H9 (cell line): Measurements from ENCODE around the gene DAGLB. TPM values are rescaled to one million over a fixed set of nuclear protein-coding genes. Genes with fewer than 3 reads are reported as not detected.

Source experiments
- DNase-seq: peaks from one replicate; pipeline ENCODE4 v3.0.0-alpha.2; 2017
- H2AFZ ChIP-seq: one replicate; pipeline ENCODE4 v1.6.1; 2013; ENCODE audit warnings: mild to moderate bottlenecking, low read length, control low read depth, moderate library complexity
- H2AK5ac ChIP-seq: 2 replicates; pipeline ENCODE4 v1.6.1; 2013; ENCODE audit warnings: low read length, control low read depth, mixed read lengths; ENCODE audit not compliant: insufficient read length
- H2BK120ac ChIP-seq: one replicate; pipeline ENCODE4 v1.6.1; 2013; ENCODE audit warnings: low read depth, mild to moderate bottlenecking, low read length, control low read depth, inconsistent platforms; ENCODE audit not compliant: poor library complexity, severe bottlenecking
- H2BK12ac ChIP-seq: 2 replicates; pipeline ENCODE4 v1.6.1; 2013; ENCODE audit warnings: low read length, control low read depth, mixed read lengths, low read depth; ENCODE audit not compliant: insufficient read length
- H2BK15ac ChIP-seq: 2 replicates; pipeline ENCODE4 v1.6.1; 2013; ENCODE audit warnings: low read depth, low read length, control low read depth
- H2BK20ac ChIP-seq: one replicate; pipeline ENCODE4 v1.6.1; 2013; ENCODE audit warnings: low read depth, mild to moderate bottlenecking, low read length, control low read depth, inconsistent platforms; ENCODE audit not compliant: poor library complexity, severe bottlenecking
- H2BK5ac ChIP-seq: 2 replicates; pipeline ENCODE4 v1.6.1; 2013; ENCODE audit warnings: low read length, control low read depth, mixed read lengths; ENCODE audit not compliant: insufficient read length
- H3K14ac ChIP-seq: 2 replicates; pipeline ENCODE4 v1.6.1; 2013; ENCODE audit warnings: low read length, control low read depth; ENCODE audit not compliant: insufficient read depth
- H3K18ac ChIP-seq: 2 replicates; pipeline ENCODE4 v1.6.1; 2013; ENCODE audit warnings: low read depth, mild to moderate bottlenecking, mixed read lengths, low read length, control low read depth; ENCODE audit not compliant: insufficient read length
- H3K23ac ChIP-seq: 2 replicates; pipeline ENCODE4 v1.6.1; 2013; ENCODE audit warnings: low read length, control low read depth, mixed read lengths, low read depth; ENCODE audit not compliant: insufficient read length
- H3K23me2 ChIP-seq: 2 replicates; pipeline ENCODE4 v1.6.1; 2013; ENCODE audit warnings: low read depth, mild to moderate bottlenecking, mixed read lengths, low read length, control low read depth; ENCODE audit not compliant: insufficient read length, poor library complexity, severe bottlenecking
- H3K27ac ChIP-seq: 2 replicates; pipeline ENCODE4 v1.5.1; 2013; ENCODE audit warnings: low read length, control low read depth, mixed read lengths, low read depth; ENCODE audit not compliant: insufficient read length
- H3K27me3 ChIP-seq: 2 replicates; pipeline ENCODE4 v1.6.1; 2013; ENCODE audit warnings: low read length, control low read depth, inconsistent platforms; ENCODE audit not compliant: insufficient read depth
- H3K4ac ChIP-seq: 2 replicates; pipeline ENCODE4 v1.6.1; 2013; ENCODE audit warnings: low read depth, mild to moderate bottlenecking, control low read depth, inconsistent platforms, low read length, moderate library complexity
- H3K4me1 ChIP-seq: 2 replicates; pipeline ENCODE4 v1.6.1; 2013; ENCODE audit warnings: low read length, control low read depth, inconsistent platforms; ENCODE audit not compliant: insufficient read depth
- H3K4me2 ChIP-seq: 2 replicates; pipeline ENCODE4 v1.6.1; 2013; ENCODE audit warnings: low read length, control low read depth, mixed read lengths; ENCODE audit not compliant: insufficient read length, insufficient read depth
- H3K56ac ChIP-seq: 2 replicates; pipeline ENCODE4 v1.6.1; 2013; ENCODE audit warnings: low read depth, mild to moderate bottlenecking, mixed read lengths, low read length, control low read depth; ENCODE audit not compliant: insufficient read length
- H3K79me1 ChIP-seq: 2 replicates; pipeline ENCODE4 v1.6.1; 2013; ENCODE audit warnings: low read depth, mild to moderate bottlenecking, moderate library complexity, low read length, control low read depth, inconsistent platforms; ENCODE audit not compliant: insufficient read depth, poor library complexity, severe bottlenecking
- H3K79me2 ChIP-seq: 2 replicates; pipeline ENCODE4 v1.6.1; 2013; ENCODE audit warnings: low read length, control low read depth, inconsistent platforms; ENCODE audit not compliant: insufficient read depth
- H3K9ac ChIP-seq: 2 replicates; pipeline ENCODE4 v1.6.1; 2013; ENCODE audit warnings: low read length, control low read depth, mixed read lengths; ENCODE audit not compliant: insufficient read length; ENCODE audit errors: extremely low read depth
- H3K9me3 ChIP-seq: one replicate; pipeline ENCODE4 v1.6.1; 2013; ENCODE audit warnings: low read depth, low read length, inconsistent platforms; ENCODE audit not compliant: control insufficient read depth
- H3T11ph ChIP-seq: one replicate; pipeline ENCODE4 v1.6.1; 2013; ENCODE audit warnings: mild to moderate bottlenecking, low read length, control low read depth, inconsistent platforms
- H4K20me1 ChIP-seq: one replicate; pipeline ENCODE4 v1.6.1; 2013; ENCODE audit not compliant: control insufficient read depth, insufficient read length, insufficient read depth
- H4K5ac ChIP-seq: 2 replicates; pipeline ENCODE4 v1.6.1; 2013; ENCODE audit warnings: low read depth, mild to moderate bottlenecking, mixed read lengths, low read length, control low read depth; ENCODE audit not compliant: insufficient read length
- H4K8ac ChIP-seq: replicated peaks from 2 replicates; pipeline ENCODE4 v1.6.1; 2013; ENCODE audit warnings: low read length, control low read depth, mixed read lengths, low read depth; ENCODE audit not compliant: insufficient read length
- H4K91ac ChIP-seq: 2 replicates; pipeline ENCODE4 v1.6.1; 2013; ENCODE audit warnings: low read depth, mild to moderate bottlenecking, moderate library complexity, mixed read lengths, low read length, control low read depth; ENCODE audit not compliant: insufficient read length
- H3K27ac Mint-ChIP-seq, 3 experiments: 2 replicates in 2 of 3; 3 replicates in 1 of 3; pipeline ENCODE4 v1.8.0; 2020 to 2021; ENCODE audit warnings: mixed read lengths in 3 of 3, mild to moderate bottlenecking in 1 of 3, moderate library complexity in 1 of 3
- H3K27me3 Mint-ChIP-seq: 2 replicates; pipeline ENCODE4 v1.8.0; 2021; ENCODE audit warnings: low read depth, mild to moderate bottlenecking, moderate library complexity, mixed read lengths
- H3K36me3 Mint-ChIP-seq, 3 experiments: 2 replicates in 2 of 3; 3 replicates in 1 of 3; pipeline ENCODE4 v1.8.0; 2020 to 2021; ENCODE audit warnings: low read depth in 3 of 3, mixed read lengths in 3 of 3; ENCODE audit not compliant: insufficient read depth in 1 of 3
- H3K4me1 Mint-ChIP-seq, 2 experiments: 2 replicates each; pipeline ENCODE4 v1.8.0; 2020; ENCODE audit warnings: mixed read lengths in 2 of 2
- H3K4me3 Mint-ChIP-seq, 2 experiments: 2 replicates in 1 of 2; 3 replicates in 1 of 2; pipeline ENCODE4 v1.8.0; 2020 to 2021; ENCODE audit warnings: mild to moderate bottlenecking in 2 of 2, mixed read lengths in 2 of 2, moderate library complexity in 1 of 2
- H3K9me3 Mint-ChIP-seq, 2 experiments: 2 replicates in 1 of 2; 3 replicates in 1 of 2; pipeline ENCODE4 v1.8.0; 2020; ENCODE audit warnings: mild to moderate bottlenecking in 2 of 2, mixed read lengths in 2 of 2, moderate library complexity in 1 of 2
- CTCF ChIP-seq: fragments of 200-600 bp; sonication (generic); conservative IDR thresholded peaks from 3 replicates; pipeline ENCODE4 v1.8.0; 2021; ENCODE audit warnings: antibody characterized with exemption, mild to moderate bottlenecking
- WGBS: extraction: QIAGEN DNeasy Blood & Tissue Kit; methylation state at CpG from one replicate; pipeline ENCODE4 v1.1.7; 2013; ENCODE audit warnings: missing lambda C conversion rate, low lambda C conversion rate, mixed read lengths; ENCODE audit not compliant: insufficient read length; ENCODE audit errors: extremely low coverage; 5-methylcytosine and 5-hydroxymethylcytosine counted together
- total RNA-seq: library from RNA; stranded (reverse); gene quantifications from 2 replicates; pipeline ENCODE4 v1.2.1, GENCODE V29; 2021

DAGLB gene
- total RNA-seq, 1 experiment from 2014 or later, result 46.4 TPM

DNA sequence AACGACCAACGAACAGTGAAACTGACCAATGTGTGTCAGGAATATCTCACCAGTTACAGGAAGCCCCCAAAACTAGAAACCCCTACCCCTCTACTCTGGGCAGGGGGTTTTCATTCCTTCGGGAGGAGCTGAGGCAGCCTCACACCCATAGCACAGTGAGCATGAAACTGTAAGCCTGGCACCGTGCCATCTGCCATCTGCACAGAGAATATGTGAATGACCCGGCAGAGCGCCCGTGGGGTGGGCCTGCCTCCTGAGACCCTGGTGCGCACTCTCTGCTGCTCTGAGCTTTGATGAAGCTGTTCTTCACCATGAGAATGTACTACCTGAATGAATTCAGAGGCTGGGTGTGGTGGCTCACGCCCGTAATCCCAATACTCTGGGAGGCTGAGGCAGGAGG is 27.1 kb downstream of the DAGLB start:
- Histone ChIP-seq H2BK120ac (no peak overlapping the region), H4K5ac (no peak overlapping the region), H2BK15ac (no peak overlapping the region), H4K20me1 (no peaks in the 10 kb centered on the region), H4K91ac (no peak overlapping the region), H3K23ac (no peak overlapping the region), H2AK5ac (no peak overlapping the region), H3K23me2 (no peaks in the 10 kb centered on the region), H4K8ac (no peak overlapping the region), H3K27me3 (no peaks in the 10 kb centered on the region), H3K4me2 (no peak overlapping the region), H3K79me2 (no peaks in the 10 kb centered on the region), H3K4me1 (no peaks in the 10 kb centered on the region; the same call in 1 of the 2 replicates), H3T11ph (no peak overlapping the region), H3K9ac (no peak overlapping the region), H3K79me1 (no peaks in the 10 kb centered on the region), H3K18ac (no peak overlapping the region), H3K9me3 (peaks cover 15% of the 10 kb centered on the region), H3K27ac (no peak overlapping the region), H2BK20ac (no peak overlapping the region), H3K56ac (no peak overlapping the region), H2AFZ (no peak overlapping the region), H3K14ac (no peak overlapping the region), H2BK12ac (no peak overlapping the region), H3K4ac (no peak overlapping the region), H2BK5ac (no peak overlapping the region)
- no CpG with 5 or more reads among the region's 10 CpGs for WGBS
- Mint-ChIP-seq H3K27ac (no peak overlapping the region), H3K9me3 (peaks cover 24 to 28% of the 10 kb centered on the region in 2 experiments), H3K36me3 (peaks cover 63 to 87% (median 82%) of the 10 kb centered on the region in 3 experiments), H3K4me1 (peaks cover 4 to 6% of the 10 kb centered on the region in 2 experiments), H3K4me3 (no peak overlapping the region), H3K27me3 (no peaks in the 10 kb centered on the region)
- no peak for DNase-seq
- no peak for TF ChIP-seq CTCF
